ENCODE data around the gene GOT1.

GOT1 gene

DNA sequence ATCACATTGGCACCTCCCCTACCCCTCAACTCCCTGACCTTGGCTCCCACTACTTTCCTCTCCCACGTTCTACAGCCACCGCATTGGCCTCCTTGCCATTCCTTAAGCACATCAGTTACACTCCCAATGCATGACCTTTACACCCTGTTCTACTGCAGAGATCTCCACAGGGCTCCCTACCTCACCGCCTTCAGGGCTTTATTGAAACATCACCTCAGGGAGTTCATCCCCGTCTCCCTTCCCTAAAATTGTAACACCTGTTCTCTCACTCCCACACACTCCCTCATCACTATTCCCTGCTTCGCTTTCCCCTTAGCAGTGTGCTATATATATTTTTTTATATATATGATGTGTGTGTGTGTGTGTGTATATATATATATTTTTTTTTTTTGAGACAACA, 82.8 kb downstream of the GOT1 start:
- Histone ChIP-seq H2BK5ac (ENCODE audit: low read depth, low read length, poor library complexity) (no peak overlapping the region), H4K91ac (ENCODE audit: low read depth, low read length) (no peak overlapping the region), H3K23ac (ENCODE audit: low read length) (no peak overlapping the region), H3K4ac (ENCODE audit: low read depth, low read length) (no peak overlapping the region), H3K4me2 (ENCODE audit: low read length) (no peak overlapping the region), H3K9me3 (ENCODE audit: insufficient read depth, low read depth, low read length) (no peaks in the 10 kb centered on the region), H2BK120ac (ENCODE audit: insufficient read depth, low read length, poor library complexity) (no peak overlapping the region), H2BK12ac (ENCODE audit: low read length) (no peak overlapping the region), H3K79me2 (ENCODE audit: control insufficient read depth, insufficient read depth, low read length, poor library complexity) (no peaks in the 10 kb centered on the region), H3K27ac (ENCODE audit: low read depth, low read length) (no peak overlapping the region), H2AFZ (ENCODE audit: insufficient read depth, low read length, poor library complexity) (no peak overlapping the region), H2AK5ac (ENCODE audit: low read length) (no peak overlapping the region), H3K27me3 (ENCODE audit: insufficient read depth, low read length) (no peaks in the 10 kb centered on the region), H3K18ac (ENCODE audit: low read length) (no peak overlapping the region), H3K14ac (ENCODE audit: low read length) (no peak overlapping the region), H3K36me3 (ENCODE audit: control insufficient read depth in 1 of 2, insufficient read depth in 2 of 2, low read length in 2 of 2) (no peaks in the 10 kb centered on the region), H3K4me3 (ENCODE audit: low read depth, low read length) (no peak overlapping the region), H3K79me1 (ENCODE audit: low read length) (no peaks in the 10 kb centered on the region), H3K9ac (ENCODE audit: low read length) (no peak overlapping the region), H3K4me1 (ENCODE audit: control insufficient read depth in 1 of 2, insufficient read depth in 2 of 2, low read length in 2 of 2) (peaks cover 2% of the 10 kb centered on the region in 2 experiments), H4K8ac (ENCODE audit: low read depth, low read length) (no peak overlapping the region), H4K12ac (ENCODE audit: low read depth, low read length) (no peak overlapping the region)
- no CpG with 5 or more reads among the region's 5 CpGs for WGBS (ENCODE audit: extremely low coverage, insufficient coverage, insufficient read length)
- DNase-seq, result no peak

Data from trophoblast cell (in vitro differentiated cells and primary cell).